Kidney (tissue), 14 donors: ENCODE data around the gene LSAMP. TPM values are rescaled to one million over a fixed set of nuclear protein-coding genes. Genes with fewer than 3 reads are reported as not detected.

Experiments
- DNase-seq, 5 donors: peaks; one replicate each; pipeline ENCODE4 v3.0.0-alpha.2; 2013 to 2020
- FAIRE-seq: peaks from 2 replicates; lab custom pipeline; 2012; peaks lifted over from hg19 to GRCh38; lab: Jason Lieb, UNC
- H3K27ac ChIP-seq, 2 donors: one replicate each; pipeline ENCODE4 v1.7.0; 2013; ENCODE audit warnings: low read depth in 2 of 2, low read length in 2 of 2, inconsistent platforms in 1 of 2
- H3K27me3 ChIP-seq: one replicate; pipeline ENCODE4 v1.7.1; 2013; ENCODE audit warnings: low read length, inconsistent platforms; ENCODE audit not compliant: control insufficient read depth, insufficient read depth
- H3K36me3 ChIP-seq, 3 donors: one replicate each; pipeline versions ENCODE4 v1.7.0 to v1.7.1; 2013; ENCODE audit warnings: low read length in 3 of 3, control low read depth in 1 of 3, inconsistent platforms in 1 of 3; ENCODE audit not compliant: insufficient read depth in 3 of 3, control insufficient read depth in 2 of 3
- H3K4me1 ChIP-seq, 3 donors: one replicate each; pipeline versions ENCODE4 v1.7.0 to v1.7.1; 2013; ENCODE audit warnings: low read length in 3 of 3, inconsistent platforms in 1 of 3, low read depth in 1 of 3; ENCODE audit not compliant: control insufficient read depth in 2 of 3, insufficient read depth in 2 of 3
- H3K4me3 ChIP-seq, 3 donors: one replicate each; pipeline versions ENCODE4 v1.7.0 to v1.8.1; 2013; ENCODE audit warnings: low read length in 3 of 3, control low read depth in 1 of 3, inconsistent platforms in 1 of 3
- H3K9ac ChIP-seq, 3 donors: one replicate each; pipeline versions ENCODE4 v1.7.0 to v1.7.1; 2013; ENCODE audit warnings: low read length in 3 of 3, control low read depth in 1 of 3, inconsistent platforms in 1 of 3
- H3K9me3 ChIP-seq, 3 donors: one replicate each; pipeline versions ENCODE4 v1.7.0 to v1.7.1; 2013; ENCODE audit warnings: low read length in 3 of 3, control low read depth in 1 of 3, inconsistent platforms in 1 of 3; ENCODE audit not compliant: control insufficient read depth in 2 of 3, insufficient read depth in 1 of 3
- intact Hi-C: fragments of 100-400 bp; cut with DNase I; formaldehyde crosslinking; loops from one replicate; pipeline ENCODE4 v1.11.1; 2022
- polyA plus RNA-seq: library from polyadenylated mRNA; stranded (reverse); fragments of 350-450 nt; fragmentation: Illumina TruSeq; extraction: RNeasy Lipid Tissue Mini Kit (QIAGEN cat#74804); gene quantifications from one replicate; pipeline ENCODE4 v1.2.3, GENCODE V29; 2014; ENCODE audit warnings: low read depth, low replicate concordance; ENCODE audit not compliant: insufficient read depth
- total RNA-seq: library from RNA; stranded (reverse); fragmentation: NEBNext Ultra II Directional; extraction: Animal tissue kit (Norgen Biotek cat#: 25700); gene quantifications from one replicate; pipeline ENCODE4 v1.2.1, GENCODE V29; 2021
- TF ChIP-seq, protein P1 (sequence below): IDR thresholded peaks from 3 replicates; pipeline ENCODE4 v1.5.1; 2012; ENCODE audit warnings: mild to moderate bottlenecking, moderate library complexity, borderline replicate concordance; ENCODE audit not compliant: insufficient read depth; ENCODE audit errors: extremely low read depth
- donor health status: control.
- donor health status: control.
- donor health status: control.
- donor health status: control.
- donor health status: control.
- donor health status: DM: yes; HTN: yes; CAD: no.
- donor health status: Normal renal cell carcinoma (clear cell type).

Gene LSAMP
- total and polyA plus RNA-seq, 2 donors from 2014 or later = 1.4 to 3.5 TPM

DNA sequence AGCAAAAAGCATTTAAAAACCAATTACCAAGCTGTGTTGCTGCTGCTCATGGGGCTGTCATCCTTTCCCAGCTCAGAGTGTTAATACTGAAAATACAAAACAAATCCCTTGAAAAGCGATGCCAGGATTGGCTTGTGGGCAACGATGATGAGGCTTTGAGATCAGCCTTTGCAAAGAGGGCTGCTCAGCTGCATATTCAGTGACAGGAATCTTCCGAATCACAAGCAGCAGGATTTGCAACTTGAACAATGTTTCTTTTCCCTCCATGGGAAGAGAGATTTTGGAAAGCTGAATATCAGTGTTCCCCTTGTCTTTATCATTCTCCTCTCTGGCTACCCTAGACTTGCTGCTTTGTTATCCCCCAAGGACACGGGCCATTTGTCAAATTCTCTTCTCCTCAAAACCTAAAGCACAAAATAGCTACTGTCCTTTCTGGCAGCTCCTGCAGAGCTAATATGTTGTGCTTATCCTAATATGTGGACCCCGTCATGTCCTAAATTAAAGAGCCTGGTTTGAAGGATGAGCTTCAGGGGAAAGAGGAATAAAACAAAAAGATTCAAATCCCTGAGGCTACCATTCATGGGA is 446.2 kb downstream of the LSAMP start:
- DNase-seq (no peak), FAIRE-seq (no peak)
- Histone ChIP-seq H3K27me3 (no peaks in the 10 kb centered on the region), H3K4me1 (no peaks in the 10 kb centered on the region), H3K9ac (no peak overlapping the region), H3K4me3 (no peak overlapping the region), H3K36me3 (no peaks in the 10 kb centered on the region), H3K9me3 (no peaks in the 10 kb centered on the region), H3K27ac (no peak overlapping the region)
- TF ChIP-seq, protein P1, sequence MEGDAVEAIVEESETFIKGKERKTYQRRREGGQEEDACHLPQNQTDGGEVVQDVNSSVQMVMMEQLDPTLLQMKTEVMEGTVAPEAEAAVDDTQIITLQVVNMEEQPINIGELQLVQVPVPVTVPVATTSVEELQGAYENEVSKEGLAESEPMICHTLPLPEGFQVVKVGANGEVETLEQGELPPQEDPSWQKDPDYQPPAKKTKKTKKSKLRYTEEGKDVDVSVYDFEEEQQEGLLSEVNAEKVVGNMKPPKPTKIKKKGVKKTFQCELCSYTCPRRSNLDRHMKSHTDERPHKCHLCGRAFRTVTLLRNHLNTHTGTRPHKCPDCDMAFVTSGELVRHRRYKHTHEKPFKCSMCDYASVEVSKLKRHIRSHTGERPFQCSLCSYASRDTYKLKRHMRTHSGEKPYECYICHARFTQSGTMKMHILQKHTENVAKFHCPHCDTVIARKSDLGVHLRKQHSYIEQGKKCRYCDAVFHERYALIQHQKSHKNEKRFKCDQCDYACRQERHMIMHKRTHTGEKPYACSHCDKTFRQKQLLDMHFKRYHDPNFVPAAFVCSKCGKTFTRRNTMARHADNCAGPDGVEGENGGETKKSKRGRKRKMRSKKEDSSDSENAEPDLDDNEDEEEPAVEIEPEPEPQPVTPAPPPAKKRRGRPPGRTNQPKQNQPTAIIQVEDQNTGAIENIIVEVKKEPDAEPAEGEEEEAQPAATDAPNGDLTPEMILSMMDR = no peak
- intact Hi-C loops = no loop called here

DNA sequence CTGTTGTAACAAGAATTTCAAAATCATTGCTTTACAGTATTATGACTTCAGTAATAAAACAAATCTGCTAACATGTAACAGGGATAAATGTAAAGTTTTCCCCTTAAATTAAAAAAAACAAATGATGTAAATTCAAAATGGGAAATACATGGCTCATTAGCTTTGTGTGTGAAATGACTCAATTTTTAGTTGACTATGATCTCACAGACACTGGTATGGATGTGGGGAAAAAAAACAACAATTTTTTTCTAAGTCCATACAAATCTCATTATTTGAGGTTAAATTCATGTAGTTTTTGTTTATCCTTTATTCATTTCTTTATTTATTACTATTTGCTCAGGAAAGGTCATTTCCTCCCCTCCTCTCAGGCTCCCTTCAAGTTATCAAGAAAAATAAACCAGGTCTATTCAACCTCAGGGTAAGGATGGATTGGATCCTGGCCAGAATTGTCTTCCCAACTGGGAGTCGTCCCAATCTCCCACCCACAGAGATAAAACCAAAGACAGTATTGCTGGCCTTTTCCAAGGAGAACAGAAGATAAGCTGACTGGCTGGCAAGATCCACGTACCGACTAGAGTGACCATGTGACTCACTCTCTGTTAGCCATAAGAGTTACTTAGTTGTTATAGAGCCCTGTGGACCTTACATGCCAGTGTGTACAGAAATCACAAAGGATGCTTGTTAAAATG is 448.7 kb downstream of the LSAMP start:
- no peak for FAIRE-seq

DNA sequence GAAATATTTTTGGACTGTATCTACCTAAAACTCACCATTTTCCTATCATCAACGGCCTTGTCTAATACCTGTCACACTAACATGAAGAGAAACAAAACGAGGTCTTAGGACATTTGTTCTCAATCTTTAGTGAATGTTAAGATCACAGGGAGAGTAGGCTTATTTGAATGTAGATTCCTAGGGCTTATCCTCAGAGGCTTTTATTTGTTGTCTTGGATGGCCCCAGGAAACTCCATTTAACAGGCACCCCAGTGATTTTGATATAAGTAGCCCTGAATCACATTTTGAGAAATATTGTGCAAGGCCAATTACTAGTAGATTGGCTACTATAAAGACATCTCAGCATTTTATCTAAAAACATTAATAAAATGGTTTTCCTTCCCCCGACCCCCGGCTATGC is 454.6 kb downstream of the LSAMP start:
- no peak for FAIRE-seq
- no peaks in the 10 kb centered on the region for H3K4me1 ChIP-seq
- no peaks in the 10 kb centered on the region for H3K9me3 ChIP-seq
- H3K27ac ChIP-seq = no peak overlapping the region
- H3K27me3 ChIP-seq = no peaks in the 10 kb centered on the region
- no peak for DNase-seq
- TF ChIP-seq, protein P1 = no peak
- intact Hi-C loops = no loop called here
- H3K36me3 ChIP-seq = no peaks in the 10 kb centered on the region
- H3K4me3 ChIP-seq = no peak overlapping the region
- H3K9ac ChIP-seq = no peak overlapping the region

More for the DNA sequence above, 448.7 kb downstream of the LSAMP start:
- intact Hi-C loops = no loop called here
- TF ChIP-seq, protein P1 = no peak
- no peaks in the 10 kb centered on the region for H3K36me3 ChIP-seq
- no peak overlapping the region for H3K9ac ChIP-seq
- H3K4me3 ChIP-seq = no peak overlapping the region
- H3K9me3 ChIP-seq = no peaks in the 10 kb centered on the region
- H3K27me3 ChIP-seq = no peaks in the 10 kb centered on the region
- no peak overlapping the region for H3K27ac ChIP-seq
- no peaks in the 10 kb centered on the region for H3K4me1 ChIP-seq
- no peak for DNase-seq
